ENCODE results near the gene RPS15A.
"Not testable (repeated sequence)": the region's sequence is repeated elsewhere in the genome, so short reads cannot be mapped to it uniquely, and the experiment has no call there.

The RPS15A gene

GRCh38 chr16:18781232-18781631 lies 8.9 kb downstream of the RPS15A start:
- not testable (repeated sequence) for H3K27me3 ChIP-seq (ENCODE audit: control insufficient read depth, insufficient read depth, low read length, poor library complexity, severe bottlenecking); H3K4me3 ChIP-seq (ENCODE audit: insufficient read depth, low read depth, low read length); H3K4me1 ChIP-seq (ENCODE audit: control insufficient read depth, insufficient read depth, low read length); H3K9me3 ChIP-seq (ENCODE audit: control insufficient read depth, low read length); H3K27ac ChIP-seq (ENCODE audit: insufficient read depth, low read depth, low read length, poor library complexity, severe bottlenecking)
- 96 to 100% methylated on average over 1 to 4 of the region's 6 CpGs for WGBS, 2 experiments
- peaks cover 29% of the 10 kb centered on the region for H3K36me3 ChIP-seq (ENCODE audit: control insufficient read depth, insufficient read depth, low read length)

GRCh38 chr16:18780460-18781026 lies 9.6 kb downstream of the RPS15A start:
- H3K36me3 ChIP-seq (ENCODE audit: control insufficient read depth, insufficient read depth, low read length): peaks cover 26% of the 10 kb centered on the region
- H3K27ac ChIP-seq (ENCODE audit: insufficient read depth, low read depth, low read length, poor library complexity, severe bottlenecking); H3K9me3 ChIP-seq (ENCODE audit: control insufficient read depth, low read length); H3K27me3 ChIP-seq (ENCODE audit: control insufficient read depth, insufficient read depth, low read length, poor library complexity, severe bottlenecking); H3K4me1 ChIP-seq (ENCODE audit: control insufficient read depth, insufficient read depth, low read length); H3K4me3 ChIP-seq (ENCODE audit: insufficient read depth, low read depth, low read length): not testable (repeated sequence)
- 84 to 90% methylated on average over 7 of the region's 8 CpGs for WGBS, 2 experiments

- H3K36me3 ChIP-seq (ENCODE audit: control insufficient read depth, insufficient read depth, low read length); H3K4me1 ChIP-seq (ENCODE audit: control insufficient read depth, insufficient read depth, low read length); H3K27me3 ChIP-seq (ENCODE audit: control insufficient read depth, insufficient read depth, low read length, poor library complexity, severe bottlenecking); H3K9me3 ChIP-seq (ENCODE audit: control insufficient read depth, low read length); H3K27ac ChIP-seq (ENCODE audit: insufficient read depth, low read depth, low read length, poor library complexity, severe bottlenecking); H3K4me3 ChIP-seq (ENCODE audit: insufficient read depth, low read depth, low read length): not testable (repeated sequence)
- 73% methylated on average over 1 of the region's 1 CpG; no CpG with 5 or more reads in 1 of the 2 experiments for WGBS, 2 experiments
These were observed 12.5 kb downstream of the RPS15A start for GRCh38 chr16:18777664-18778063.

GRCh38 chr16:18776334-18776733 lies 13.8 kb downstream of the RPS15A start:
- not testable (repeated sequence) for H3K9me3 ChIP-seq (ENCODE audit: control insufficient read depth, low read length); H3K36me3 ChIP-seq (ENCODE audit: control insufficient read depth, insufficient read depth, low read length); H3K4me3 ChIP-seq (ENCODE audit: insufficient read depth, low read depth, low read length); H3K27ac ChIP-seq (ENCODE audit: insufficient read depth, low read depth, low read length, poor library complexity, severe bottlenecking); H3K4me1 ChIP-seq (ENCODE audit: control insufficient read depth, insufficient read depth, low read length); H3K27me3 ChIP-seq (ENCODE audit: control insufficient read depth, insufficient read depth, low read length, poor library complexity, severe bottlenecking)
- 77 to 80% methylated on average over 5 of the region's 5 CpGs for WGBS, 2 experiments

- H3K27me3 ChIP-seq (ENCODE audit: control insufficient read depth, insufficient read depth, low read length, poor library complexity, severe bottlenecking); H3K27ac ChIP-seq (ENCODE audit: insufficient read depth, low read depth, low read length, poor library complexity, severe bottlenecking); H3K9me3 ChIP-seq (ENCODE audit: control insufficient read depth, low read length); H3K36me3 ChIP-seq (ENCODE audit: control insufficient read depth, insufficient read depth, low read length); H3K4me1 ChIP-seq (ENCODE audit: control insufficient read depth, insufficient read depth, low read length); H3K4me3 ChIP-seq (ENCODE audit: insufficient read depth, low read depth, low read length): not testable (repeated sequence)
- WGBS, 2 experiments: 95 to 96% methylated on average over 4 of the region's 4 CpGs
These were observed 15.5 kb downstream of the RPS15A start for GRCh38 chr16:18774651-18775050.

- not testable (repeated sequence) for H3K27ac ChIP-seq (ENCODE audit: insufficient read depth, low read depth, low read length, poor library complexity, severe bottlenecking); H3K27me3 ChIP-seq (ENCODE audit: control insufficient read depth, insufficient read depth, low read length, poor library complexity, severe bottlenecking)
- 89 to 92% methylated on average over 7 of the region's 7 CpGs for WGBS, 2 experiments
These were observed 18.0 kb downstream of the RPS15A start for GRCh38 chr16:18772171-18772570.

GRCh38 chr16:18770336-18770962 lies 19.7 kb downstream of the RPS15A start:
- H3K27me3 ChIP-seq (ENCODE audit: control insufficient read depth, insufficient read depth, low read length, poor library complexity, severe bottlenecking); H3K27ac ChIP-seq (ENCODE audit: insufficient read depth, low read depth, low read length, poor library complexity, severe bottlenecking); H3K9me3 ChIP-seq (ENCODE audit: control insufficient read depth, low read length); H3K4me3 ChIP-seq (ENCODE audit: insufficient read depth, low read depth, low read length); H3K4me1 ChIP-seq (ENCODE audit: control insufficient read depth, insufficient read depth, low read length); H3K36me3 ChIP-seq (ENCODE audit: control insufficient read depth, insufficient read depth, low read length): not testable (repeated sequence)
- 89 to 95% methylated on average over 11 of the region's 11 CpGs for WGBS, 2 experiments

More at GRCh38 chr16:18772171-18772570, 18.0 kb downstream of the RPS15A start:
- not testable (repeated sequence) for H3K4me3 ChIP-seq (ENCODE audit: insufficient read depth, low read depth, low read length); H3K9me3 ChIP-seq (ENCODE audit: control insufficient read depth, low read length); H3K36me3 ChIP-seq (ENCODE audit: control insufficient read depth, insufficient read depth, low read length); H3K4me1 ChIP-seq (ENCODE audit: control insufficient read depth, insufficient read depth, low read length)

- WGBS, 2 experiments: 93 to 96% methylated on average over 4 of the region's 7 CpGs
- not testable (repeated sequence) for H3K9me3 ChIP-seq (ENCODE audit: control insufficient read depth, low read length); H3K4me1 ChIP-seq (ENCODE audit: control insufficient read depth, insufficient read depth, low read length); H3K4me3 ChIP-seq (ENCODE audit: insufficient read depth, low read depth, low read length); H3K27ac ChIP-seq (ENCODE audit: insufficient read depth, low read depth, low read length, poor library complexity, severe bottlenecking); H3K27me3 ChIP-seq (ENCODE audit: control insufficient read depth, insufficient read depth, low read length, poor library complexity, severe bottlenecking); H3K36me3 ChIP-seq (ENCODE audit: control insufficient read depth, insufficient read depth, low read length)
These were observed 22.9 kb downstream of the RPS15A start for GRCh38 chr16:18767217-18767616.

- H3K4me1 ChIP-seq (ENCODE audit: control insufficient read depth, insufficient read depth, low read length); H3K27me3 ChIP-seq (ENCODE audit: control insufficient read depth, insufficient read depth, low read length, poor library complexity, severe bottlenecking); H3K36me3 ChIP-seq (ENCODE audit: control insufficient read depth, insufficient read depth, low read length); H3K27ac ChIP-seq (ENCODE audit: insufficient read depth, low read depth, low read length, poor library complexity, severe bottlenecking); H3K9me3 ChIP-seq (ENCODE audit: control insufficient read depth, low read length); H3K4me3 ChIP-seq (ENCODE audit: insufficient read depth, low read depth, low read length): not testable (repeated sequence)
- 49 to 56% methylated on average over 2 of the region's 5 CpGs for WGBS, 2 experiments
These were observed 27.4 kb downstream of the RPS15A start for GRCh38 chr16:18762713-18763112.

- H3K27ac ChIP-seq (ENCODE audit: insufficient read depth, low read depth, low read length, poor library complexity, severe bottlenecking); H3K4me1 ChIP-seq (ENCODE audit: control insufficient read depth, insufficient read depth, low read length); H3K27me3 ChIP-seq (ENCODE audit: control insufficient read depth, insufficient read depth, low read length, poor library complexity, severe bottlenecking); H3K36me3 ChIP-seq (ENCODE audit: control insufficient read depth, insufficient read depth, low read length); H3K9me3 ChIP-seq (ENCODE audit: control insufficient read depth, low read length); H3K4me3 ChIP-seq (ENCODE audit: insufficient read depth, low read depth, low read length): not testable (repeated sequence)
- 32 to 37% methylated on average over 11 to 13 of the region's 21 CpGs for WGBS, 2 experiments
These were observed 30.3 kb downstream of the RPS15A start for GRCh38 chr16:18759598-18760520.
